Activated CD8-positive, alpha-beta T cell treated with anti-CD3 and anti-CD28 coated beads for 36 hours (primary cell): ENCODE data around the gene FBXL17. TPM values are rescaled to one million over a fixed set of nuclear protein-coding genes. Genes with fewer than 3 reads are reported as not detected.

Source experiments
- ATAC-seq: fragments of 200-7000 bp; cut with Tn5 transposase; one replicate; pipeline ENCODE4 v1.10.0; 2021; ENCODE audit warnings: mild to moderate bottlenecking, moderate library complexity
- CTCF ChIA-PET: fragments of 350-600 bp; sonication (Branson Sonifier 250); formaldehyde crosslinking; loops from one replicate; lab custom pipeline; 2021; ENCODE audit warnings: antibody characterized with exemption; lab: Charles Lee
- POLR2A ChIA-PET: fragments of 350-600 bp; sonication (Branson Sonifier 250); formaldehyde crosslinking; loops from one replicate; lab custom pipeline; 2021; ENCODE audit warnings: antibody characterized with exemption; lab: Charles Lee
- DNase-seq: peaks from one replicate; pipeline ENCODE4 v3.0.0-alpha.2; 2020
- H3K27ac Mint-ChIP-seq: one replicate; pipeline ENCODE4 v1.8.0; 2021; ENCODE audit warnings: mild to moderate bottlenecking, mixed read lengths
- H3K27me3 Mint-ChIP-seq: one replicate; pipeline ENCODE4 v1.8.0; 2021; ENCODE audit warnings: mixed read lengths
- H3K36me3 Mint-ChIP-seq: one replicate; pipeline ENCODE4 v1.8.0; 2021; ENCODE audit warnings: low read depth, mixed read lengths
- H3K4me1 Mint-ChIP-seq: one replicate; pipeline ENCODE4 v1.8.0; 2021; ENCODE audit warnings: low read depth, mixed read lengths
- H3K4me3 Mint-ChIP-seq: one replicate; pipeline ENCODE4 v1.8.0; 2021; ENCODE audit warnings: mild to moderate bottlenecking, moderate library complexity, mixed read lengths
- H3K9me3 Mint-ChIP-seq: one replicate; pipeline ENCODE4 v1.8.0; 2021; ENCODE audit warnings: mixed read lengths
- CTCF ChIP-seq: fragments of 200-600 bp; IDR thresholded peaks from one replicate; pipeline ENCODE4 v1.8.0; 2022; ENCODE audit warnings: antibody characterized with exemption, mild to moderate bottlenecking
- intact Hi-C: fragments of 100-400 bp; cut with micrococcal nuclease; formaldehyde crosslinking; loops from one replicate; pipeline ENCODE4 v1.10.0; 2022
- total RNA-seq, 2 experiments: library from RNA; stranded (reverse); gene quantifications; one replicate each; pipeline ENCODE4 v1.2.3, GENCODE V29; 2021

Gene FBXL17
- total RNA-seq, 2 experiments from 2014 or later: 3.0 to 5.3 TPM

GRCh38 chr5:107975568-107975967 is 406.3 kb downstream of the FBXL17 start:
- TF ChIP-seq CTCF: no peak
- ChIA-PET POLR2A (no interaction called here), CTCF (no interaction called here)
- no peak overlapping the region for H3K27ac Mint-ChIP-seq
- ATAC-seq (no peak), DNase-seq (no peak)
- no peaks in the 10 kb centered on the region for H3K9me3 Mint-ChIP-seq
- H3K27me3 Mint-ChIP-seq: no peaks in the 10 kb centered on the region
- no peak overlapping the region for H3K4me3 Mint-ChIP-seq
- intact Hi-C loops: no loop called here
- peaks cover 3% of the 10 kb centered on the region for H3K4me1 Mint-ChIP-seq
- no peaks in the 10 kb centered on the region for H3K36me3 Mint-ChIP-seq

- POLR2A ChIA-PET: no interaction called here
Observed at GRCh38 chr5:107971846-107972245, 410.1 kb downstream of the FBXL17 start.

GRCh38 chr5:107969847-107970246 is 412.1 kb downstream of the FBXL17 start:
- H3K36me3 Mint-ChIP-seq: no peaks in the 10 kb centered on the region
- TF ChIP-seq CTCF: no peak
- ATAC-seq (no peak), DNase-seq (no peak)
- H3K4me3 Mint-ChIP-seq: no peak overlapping the region
- no peak overlapping the region for H3K27ac Mint-ChIP-seq
- no peaks in the 10 kb centered on the region for H3K27me3 Mint-ChIP-seq
- H3K9me3 Mint-ChIP-seq: no peaks in the 10 kb centered on the region
- POLR2A ChIA-PET: no interaction called here
- CTCF ChIA-PET: no interaction called here
- no peaks in the 10 kb centered on the region for H3K4me1 Mint-ChIP-seq
- intact Hi-C loops: no loop called here

More at GRCh38 chr5:107971846-107972245, 410.1 kb downstream of the FBXL17 start:
- DNase-seq: no peak
- no peak overlapping the region for H3K4me3 Mint-ChIP-seq
- H3K36me3 Mint-ChIP-seq: no peaks in the 10 kb centered on the region
- CTCF ChIA-PET: interaction anchor here (0.7 kb wide), 1 partner anchor 8 kb away, joined by 4 read pairs; no protein-coding TSS in a partner anchor
- H3K4me1 Mint-ChIP-seq: no peaks in the 10 kb centered on the region
- no peak overlapping the region for H3K27ac Mint-ChIP-seq
- TF ChIP-seq CTCF: no peak
- H3K27me3 Mint-ChIP-seq: no peaks in the 10 kb centered on the region
- ATAC-seq: no peak
- intact Hi-C loops: no loop called here
- H3K9me3 Mint-ChIP-seq: no peaks in the 10 kb centered on the region

- Mint-ChIP-seq H3K4me3 (no peak overlapping the region), H3K9me3 (no peaks in the 10 kb centered on the region)
Observed at GRCh38 chr5:107968998-107969397, 412.9 kb downstream of the FBXL17 start.

GRCh38 chr5:107968406-107968843 is 413.5 kb downstream of the FBXL17 start:
- intact Hi-C loops: no loop called here
- ChIA-PET CTCF (no interaction called here), POLR2A (no interaction called here)
- H3K9me3 Mint-ChIP-seq: no peaks in the 10 kb centered on the region
- ATAC-seq (no peak), DNase-seq (no peak)
- H3K4me1 Mint-ChIP-seq: no peaks in the 10 kb centered on the region
- no peak overlapping the region for H3K4me3 Mint-ChIP-seq
- no peak overlapping the region for H3K27ac Mint-ChIP-seq
- no peaks in the 10 kb centered on the region for H3K36me3 Mint-ChIP-seq
- TF ChIP-seq CTCF: no peak
- no peaks in the 10 kb centered on the region for H3K27me3 Mint-ChIP-seq

More at GRCh38 chr5:107968998-107969397, 412.9 kb downstream of the FBXL17 start:
- Mint-ChIP-seq H3K27me3 (no peaks in the 10 kb centered on the region), H3K27ac (no peak overlapping the region), H3K4me1 (no peaks in the 10 kb centered on the region), H3K36me3 (no peaks in the 10 kb centered on the region)
- intact Hi-C loops: no loop called here
- ChIA-PET CTCF (no interaction called here), POLR2A (no interaction called here)
- DNase-seq: no peak
- ATAC-seq: no peak
- no peak for TF ChIP-seq CTCF
